Lung (tissue), 12 donors: ENCODE results near the gene DZIP1L. TPM values are rescaled to one million over a fixed set of nuclear protein-coding genes. Genes with fewer than 3 reads are reported as not detected.

Experiments
- ATAC-seq: fragments of 200-7000 bp; cut with Tn5 transposase; one replicate; pipeline ENCODE4 v1.9.1; 2020; ENCODE audit warnings: moderate number of reproducible peaks; ENCODE audit not compliant: insufficient read depth, low FRiP score
- DNase-seq, 3 donors: peaks; one replicate each; pipeline ENCODE4 v3.0.0-alpha.2; 2013 to 2017
- H3K27ac ChIP-seq, 2 donors: one replicate each; pipeline ENCODE4 v1.5.1; 2013; ENCODE audit warnings: mild to moderate bottlenecking in 2 of 2, moderate library complexity in 2 of 2, control low read depth in 1 of 2, inconsistent platforms in 1 of 2, low read depth in 1 of 2, low read length in 1 of 2
- H3K27me3 ChIP-seq, 3 donors: one replicate each; pipeline ENCODE4 v1.5.1; 2013; ENCODE audit warnings: low read length in 2 of 3; ENCODE audit not compliant: control insufficient read depth in 3 of 3, insufficient read depth in 3 of 3
- H3K36me3 ChIP-seq, 4 donors: one replicate each; pipeline ENCODE4 v1.5.1; 2013; ENCODE audit warnings: low read length in 4 of 4, mild to moderate bottlenecking in 1 of 4, moderate library complexity in 1 of 4; ENCODE audit not compliant: control insufficient read depth in 4 of 4, insufficient read depth in 4 of 4
- H3K4me1 ChIP-seq, 5 donors: one replicate each; pipeline ENCODE4 v1.5.1; 2013; ENCODE audit warnings: low read length in 5 of 5, mild to moderate bottlenecking in 2 of 5, moderate library complexity in 1 of 5; ENCODE audit not compliant: control insufficient read depth in 5 of 5, insufficient read depth in 5 of 5
- H3K4me3 ChIP-seq: one replicate; pipeline ENCODE4 v1.5.1; 2013; ENCODE audit warnings: mild to moderate bottlenecking, control low read depth, moderate library complexity
- H3K9ac ChIP-seq, 2 donors: one replicate each; pipeline ENCODE4 v1.5.1; 2013; ENCODE audit warnings: low read length in 2 of 2, control low read depth in 1 of 2; ENCODE audit not compliant: insufficient read depth in 1 of 2
- H3K9me3 ChIP-seq, 4 donors: one replicate each; pipeline ENCODE4 v1.5.1; 2013; ENCODE audit warnings: low read length in 3 of 4, mild to moderate bottlenecking in 1 of 4, moderate library complexity in 1 of 4; ENCODE audit not compliant: control insufficient read depth in 4 of 4, insufficient read depth in 3 of 4
- CTCF ChIP-seq: IDR thresholded peaks from 2 replicates; pipeline ENCODE4 v1.5.1; 2012; ENCODE audit warnings: mild to moderate bottlenecking; ENCODE audit errors: control extremely low read depth, extremely low read depth
- WGBS, 2 donors: extraction: QIAGEN DNeasy Blood & Tissue Kit; methylation state at CpG; one replicate each; pipeline ENCODE4 v1.1.7; 2013; 5-methylcytosine and 5-hydroxymethylcytosine counted together
- polyA plus RNA-seq, 2 donors: library from polyadenylated mRNA; stranded (reverse); fragments of 200-250 nt; gene quantifications; one replicate each; pipeline ENCODE4 v1.2.1, GENCODE V29; 2013
- total RNA-seq, 2 donors: library from RNA; depleted of rRNA in 1 of 2; stranded (reverse); fragments of >200 nt in 1 of 2; gene quantifications; one replicate each; pipeline ENCODE4 v1.2.1, GENCODE V29; 2014 to 2021
- donor health status: control.
- donor health status: control.
- donor health status: Bipolar disorder and iron deficiency.
- donor health status: healthy.
- donor health status: DM: yes; HTN: yes; CAD: no.

Gene DZIP1L
- total and polyA plus RNA-seq, 4 donors: 4.1 to 40.0 (median 17.1) TPM

- H3K4me3 ChIP-seq: no peak overlapping the region
- H3K27me3 ChIP-seq: no peaks in the 10 kb centered on the region
- H3K9me3 ChIP-seq: peaks cover 0 to 3% (median 0%) of the 10 kb centered on the region in 4 donors
- no peak for TF ChIP-seq CTCF
- peaks cover 7 to 23% (median 13%) of the 10 kb centered on the region in 4 donors for H3K36me3 ChIP-seq
- ATAC-seq (no peak), DNase-seq (no peak)
- H3K4me1 ChIP-seq: peaks cover 0 to 7% (median 0%) of the 10 kb centered on the region in 5 donors
- no peak overlapping the region for H3K9ac ChIP-seq
- no peak overlapping the region for H3K27ac ChIP-seq
Observed at GRCh38 chr3:138099417-138099816, 16.0 kb downstream of the DZIP1L start.

- DNase-seq: peak; percentile 38 to 58 (median 40)
- Histone ChIP-seq H3K9ac (no peak overlapping the region), H3K27ac (no peak overlapping the region), H3K36me3 (peaks cover 7 to 31% (median 22%) of the 10 kb centered on the region in 4 donors), H3K4me3 (no peak overlapping the region), H3K27me3 (no peaks in the 10 kb centered on the region), H3K9me3 (no peaks in the 10 kb centered on the region), H3K4me1 (peaks cover 0 to 7% (median 0%) of the 10 kb centered on the region in 5 donors)
- no peak for ATAC-seq
- 73 to 86% methylated on average over 12 of the region's 12 CpGs for WGBS, 2 donors
- TF ChIP-seq CTCF: no peak
Observed at GRCh38 chr3:138097192-138098172, 17.9 kb downstream of the DZIP1L start.

GRCh38 chr3:138093721-138094120 is 21.7 kb downstream of the DZIP1L start:
- WGBS, 2 donors: 44 to 48% methylated on average over 2 of the region's 2 CpGs
- DNase-seq: no peak
- Histone ChIP-seq H3K27ac (no peak overlapping the region), H3K4me3 (no peak overlapping the region), H3K9me3 (no peaks in the 10 kb centered on the region), H3K27me3 (no peaks in the 10 kb centered on the region), H3K36me3 (peaks cover 3 to 24% (median 16%) of the 10 kb centered on the region in 4 donors), H3K4me1 (peaks cover 0 to 7% (median 0%) of the 10 kb centered on the region in 5 donors), H3K9ac (no peak overlapping the region)
- no peak for TF ChIP-seq CTCF
- no peak for ATAC-seq
